ENCODE measurements around the gene PDE6H.

PDE6H gene

DNA sequence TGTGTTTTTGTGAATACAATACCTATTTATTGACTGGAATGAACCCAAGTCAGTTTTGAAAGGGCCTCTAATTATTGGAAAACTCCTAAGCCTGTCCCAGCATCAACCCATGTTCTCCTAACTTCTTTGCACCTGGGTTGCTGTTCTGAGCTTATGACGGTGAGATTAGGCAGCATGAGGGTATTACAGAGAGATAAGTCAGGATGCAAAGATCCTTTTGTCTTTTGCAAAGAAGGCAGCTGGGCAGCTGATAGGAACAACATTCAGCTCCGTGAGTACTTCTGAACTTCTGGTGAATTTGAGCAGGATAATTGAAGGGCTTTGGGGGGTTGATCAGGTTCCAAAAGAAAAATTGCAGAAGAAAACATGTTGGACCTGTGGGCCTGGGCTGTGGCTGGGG lies at the start of gene PDE6H:
TSS of gene PDE6H (plus strand) at position 227 of the 400 bp plus-strand sequence. CDS start 4,971 bp downstream, outside the sequence.
- DNase-seq: no peak

DNA sequence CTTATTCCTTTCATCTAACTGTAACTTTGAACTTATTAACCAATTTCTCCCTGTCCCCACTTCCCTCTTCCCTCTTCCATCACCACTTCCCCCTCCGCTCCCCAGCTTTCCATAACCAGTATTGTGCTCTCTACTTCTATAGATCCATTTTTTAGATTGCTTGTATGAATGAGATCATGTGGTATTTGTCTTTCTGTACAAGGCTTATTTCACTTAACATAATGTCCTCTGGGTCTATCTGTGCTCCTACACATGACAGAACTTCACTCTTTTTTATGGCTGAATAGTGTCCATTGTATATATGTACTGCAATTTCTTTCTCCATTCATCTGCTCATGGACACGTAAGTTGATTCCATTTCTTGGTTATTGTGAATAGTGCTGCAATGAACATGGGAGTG lies 48.9 kb upstream of the PDE6H start:
- DNase-seq: no peak

DNA sequence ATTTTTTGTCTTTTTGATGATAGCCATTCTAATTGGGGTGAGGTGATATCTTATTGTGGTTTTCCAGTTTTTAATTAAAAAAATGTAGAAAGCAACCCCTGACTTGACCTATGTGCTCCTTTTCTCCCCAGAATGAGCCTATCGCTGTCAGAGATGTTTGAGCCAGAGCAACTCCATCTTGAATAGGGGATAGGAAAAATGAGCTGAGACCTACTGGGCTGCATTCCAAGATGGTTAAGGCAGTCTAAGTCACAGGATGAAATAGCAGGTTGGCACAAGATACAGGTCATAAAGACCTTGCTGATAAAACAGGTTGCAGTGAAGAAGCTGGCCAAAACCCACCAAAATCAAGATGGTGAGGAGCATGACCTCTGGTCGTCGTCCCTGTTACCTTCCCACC lies 48.3 kb upstream of the PDE6H start:
- no peak for DNase-seq

DNA sequence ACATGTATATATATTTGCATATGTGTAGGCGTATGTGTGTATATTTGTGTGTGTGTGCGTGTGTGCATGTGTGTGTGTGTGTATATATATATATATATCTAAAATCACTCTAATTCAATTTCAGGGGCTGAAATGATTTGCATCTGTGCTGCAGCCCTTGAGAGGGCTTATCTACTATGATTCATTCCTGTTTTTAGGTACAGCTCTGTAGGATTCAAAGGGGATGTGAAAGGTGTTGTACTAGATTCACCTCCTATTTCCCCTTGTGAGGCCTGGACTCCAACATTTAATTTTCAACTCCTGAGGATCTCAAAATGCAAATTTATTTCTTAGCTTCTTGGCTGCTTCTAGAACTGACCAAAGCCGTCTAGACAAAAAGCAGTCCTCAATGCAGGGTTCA lies 45.6 kb upstream of the PDE6H start:
- DNase-seq: no peak

DNA sequence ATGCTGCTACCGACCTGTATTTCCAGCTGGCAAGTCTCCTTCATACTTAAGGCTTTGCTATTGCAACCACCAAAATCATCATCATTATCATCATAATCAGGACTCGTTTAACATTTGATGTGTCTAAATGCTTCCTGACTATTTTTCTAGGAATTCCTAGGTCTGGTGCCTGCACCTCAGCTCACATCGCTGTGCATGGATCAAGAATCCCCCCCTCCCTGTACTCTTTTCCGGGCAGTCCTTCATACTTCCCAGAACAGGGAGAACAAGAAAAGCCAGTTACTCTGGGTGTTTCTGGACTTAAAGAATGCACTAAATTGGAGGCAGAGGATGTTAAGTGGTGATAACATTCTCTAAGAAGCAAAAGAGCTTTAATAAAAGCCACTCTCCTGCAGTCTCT lies 43.9 kb upstream of the PDE6H start:
- no peak for DNase-seq

DNA sequence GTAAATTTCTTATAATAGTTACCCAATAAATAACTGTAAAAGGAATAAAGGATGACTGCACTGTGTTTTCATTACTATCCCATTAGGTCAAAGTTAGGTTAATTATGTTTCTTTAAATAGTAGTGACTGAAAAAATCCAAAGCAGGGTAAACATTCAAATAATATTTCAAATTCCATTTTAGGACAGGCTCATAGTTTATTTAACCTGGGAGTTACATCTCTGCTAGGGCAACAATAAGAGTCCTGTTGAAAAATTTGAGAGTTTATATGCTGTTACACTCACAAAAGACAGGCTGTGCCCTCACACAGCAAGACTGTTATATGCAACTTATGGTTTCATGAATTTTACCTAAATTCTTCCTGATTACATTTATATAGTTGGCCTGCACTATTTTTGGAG lies 42.5 kb upstream of the PDE6H start:
- DNase-seq: no peak

DNA sequence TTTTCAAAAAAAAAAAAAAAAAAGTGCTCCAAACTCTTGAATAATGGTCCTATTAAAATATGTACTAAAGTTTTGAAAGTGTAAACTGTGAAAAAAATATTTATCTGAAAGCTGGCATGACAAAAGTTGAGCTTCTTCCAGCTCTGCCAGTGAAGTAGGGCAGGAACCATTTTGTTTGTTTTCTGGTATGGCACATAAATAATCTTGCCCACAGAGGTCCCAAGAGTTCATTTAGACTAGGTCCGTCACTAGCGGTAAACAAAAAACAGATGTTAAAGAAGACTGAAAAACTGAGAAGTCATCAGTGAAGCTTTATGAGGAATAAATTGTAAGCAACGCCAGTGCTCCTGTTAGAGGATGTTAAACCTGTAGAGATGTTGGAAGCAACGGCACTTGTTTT lies 41.5 kb upstream of the PDE6H start:
- no peak for DNase-seq

DNA sequence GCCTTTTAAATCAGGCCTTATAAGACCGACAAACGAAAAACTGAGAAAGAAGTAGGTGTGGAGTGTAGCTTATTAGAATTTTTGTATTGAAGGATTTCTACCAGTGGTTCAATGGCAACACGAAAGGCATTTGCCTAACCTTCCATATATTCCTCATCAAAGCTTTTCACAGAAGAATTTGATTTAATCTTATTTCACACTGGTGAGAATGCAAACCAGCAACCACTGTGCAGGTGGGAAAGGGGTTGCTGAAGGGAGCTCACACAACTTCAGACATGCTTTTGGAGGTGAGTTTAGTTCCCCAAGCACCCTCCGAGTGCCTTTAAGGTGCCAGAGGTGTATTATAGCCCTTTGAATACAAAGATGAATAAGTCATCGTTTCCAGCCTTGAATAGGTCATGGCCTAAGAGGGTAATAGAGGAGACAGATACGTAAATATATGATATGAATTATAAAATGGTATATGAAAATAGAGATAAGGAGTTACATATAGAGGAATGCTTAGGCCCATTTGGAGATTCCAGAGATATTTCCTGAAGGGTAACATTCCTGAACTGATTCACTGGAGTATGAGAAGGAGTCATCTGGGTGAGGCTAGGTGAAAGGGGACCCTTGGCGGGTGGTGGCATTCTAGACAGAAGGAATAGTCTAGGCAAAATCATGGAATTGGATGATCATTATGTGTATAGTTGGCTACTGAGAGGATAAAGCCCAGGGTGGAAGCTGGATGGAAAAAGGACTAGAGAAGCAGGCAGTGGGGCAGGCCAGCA lies 40.9 kb upstream of the PDE6H start:
- DNase-seq: no peak

DNA sequence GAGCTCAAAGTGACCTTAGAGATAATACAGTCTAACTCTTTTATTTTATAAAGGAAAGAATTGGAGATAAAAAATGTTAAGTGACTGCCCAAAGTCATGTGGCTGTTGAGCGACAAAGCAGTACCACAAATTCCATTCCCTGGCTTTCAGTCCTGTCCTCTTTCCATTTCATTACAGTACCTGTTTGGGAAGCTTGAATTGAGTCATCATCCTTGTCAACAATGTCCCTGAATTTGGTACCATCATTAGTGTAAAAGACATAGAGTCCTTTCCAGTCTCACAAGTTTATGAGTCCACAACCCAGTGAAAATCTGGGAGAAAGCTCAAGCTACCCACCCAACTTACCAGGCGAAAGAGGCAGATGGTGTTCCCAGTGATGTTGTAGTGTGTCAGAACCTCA lies 38.3 kb upstream of the PDE6H start:
- no peak for DNase-seq

DNA sequence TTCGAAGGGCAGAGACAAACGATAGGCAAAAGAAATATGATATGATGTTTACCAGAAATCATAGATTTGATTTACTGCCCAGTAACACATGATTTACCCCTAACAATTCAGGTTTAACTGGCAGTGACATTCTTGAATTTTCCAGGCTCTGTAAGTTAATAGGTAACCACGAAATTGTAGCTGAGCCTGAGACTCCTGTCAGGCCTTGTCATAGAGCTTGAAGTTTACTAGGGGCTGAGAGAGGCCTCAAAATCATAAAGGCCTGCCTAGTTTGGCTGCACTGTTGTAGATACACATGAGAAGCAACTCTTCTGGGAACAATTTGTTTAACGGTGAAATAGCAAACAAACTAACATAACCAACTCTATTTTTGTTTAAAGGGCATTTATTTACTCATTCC lies 37.8 kb upstream of the PDE6H start:
- DNase-seq: no peak

DNA sequence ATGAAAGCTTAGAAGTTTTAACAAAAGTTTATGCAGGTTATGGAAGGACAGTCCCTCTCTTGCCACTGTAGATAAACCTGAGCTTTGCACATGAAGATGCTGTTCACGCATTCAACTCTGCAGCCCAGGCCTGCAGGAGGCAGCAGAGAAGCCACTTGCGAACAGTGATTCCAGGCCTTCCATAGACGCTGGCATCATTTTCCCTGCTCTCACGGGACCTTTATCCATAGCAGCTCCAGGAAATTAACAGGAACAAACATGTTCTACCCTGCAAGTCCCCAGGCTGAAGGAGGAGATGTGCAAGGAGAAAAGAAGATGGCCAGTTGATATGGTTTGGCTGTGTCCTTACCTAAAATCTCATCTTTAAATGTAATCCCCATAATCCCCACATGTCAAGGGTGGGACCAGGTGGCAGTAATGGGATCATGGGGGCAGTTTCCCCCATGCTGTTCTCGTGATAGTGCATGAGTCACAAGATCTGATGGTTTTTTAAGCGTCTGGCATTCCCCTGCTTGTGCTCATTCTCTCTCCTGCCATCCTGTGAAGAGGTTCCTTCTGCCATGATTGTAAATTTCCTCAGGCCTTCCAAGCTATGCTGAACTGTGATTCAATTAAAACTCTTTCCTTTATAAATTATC lies 36.5 kb upstream of the PDE6H start:
- no peak for DNase-seq

DNA sequence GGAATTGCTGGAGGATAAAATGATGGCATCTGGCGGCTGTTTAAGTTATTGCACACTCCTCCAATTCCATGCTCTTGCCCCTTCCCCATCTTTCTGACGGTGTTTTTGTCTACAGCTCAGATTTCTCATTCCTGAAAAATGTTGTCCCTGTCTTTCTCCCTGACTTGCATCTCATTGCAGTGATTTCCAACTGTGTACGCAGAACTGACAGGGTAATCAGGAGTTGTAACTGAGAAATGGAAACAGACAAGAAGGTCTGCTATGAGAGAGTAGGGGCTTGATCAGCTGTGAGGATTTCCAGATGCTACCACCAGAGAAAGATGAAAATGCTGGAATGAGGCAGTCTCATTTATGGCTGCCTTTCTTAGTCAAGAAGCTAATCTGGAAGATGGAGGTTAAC lies 35.8 kb upstream of the PDE6H start:
- no peak for DNase-seq

DNA sequence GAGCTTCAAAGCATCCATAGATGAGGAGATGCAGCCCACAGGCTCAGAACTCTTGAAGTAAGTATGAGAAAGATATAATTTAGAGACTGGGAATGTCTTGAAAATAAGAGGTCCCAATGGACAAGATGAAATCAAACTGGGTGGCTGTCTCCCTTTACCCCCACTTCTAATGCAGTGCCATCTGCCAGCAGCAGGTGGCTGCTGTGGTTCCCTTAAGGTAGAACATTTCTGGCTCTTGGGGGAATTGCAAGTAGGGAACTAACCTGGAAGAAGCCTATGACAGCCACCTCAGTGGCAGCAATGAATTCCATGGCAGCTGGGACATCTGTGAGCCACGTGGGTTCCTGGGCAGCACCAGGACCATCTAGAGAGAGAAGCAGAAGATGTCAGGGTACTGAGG lies 35.2 kb upstream of the PDE6H start:
- no peak for DNase-seq

DNA sequence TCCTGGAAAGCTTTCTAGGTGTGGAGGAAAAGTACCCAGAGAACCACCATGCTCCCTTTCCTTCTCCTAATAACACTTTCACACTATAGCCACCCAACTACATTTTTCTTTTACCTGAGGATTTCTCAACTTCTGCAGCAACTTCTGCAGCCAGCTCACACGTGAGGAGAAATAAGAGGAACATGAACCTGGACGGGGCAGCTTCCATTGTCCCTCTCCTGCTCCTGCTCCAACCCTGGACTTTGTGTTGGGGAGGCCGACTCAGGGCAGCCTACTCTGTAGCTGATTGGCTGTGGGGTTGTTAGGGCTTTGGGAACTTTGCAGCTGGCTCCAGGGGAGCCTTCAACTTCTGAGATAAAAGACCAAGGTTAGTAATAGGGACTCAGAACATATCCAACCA lies 34.5 kb upstream of the PDE6H start, which contains the start of gene ERP27:
TSS of gene ERP27 (minus strand) at position 237 of the 400 bp plus-strand sequence. CDS start at position 208, 29 bp downstream.
- no peak for DNase-seq

DNA sequence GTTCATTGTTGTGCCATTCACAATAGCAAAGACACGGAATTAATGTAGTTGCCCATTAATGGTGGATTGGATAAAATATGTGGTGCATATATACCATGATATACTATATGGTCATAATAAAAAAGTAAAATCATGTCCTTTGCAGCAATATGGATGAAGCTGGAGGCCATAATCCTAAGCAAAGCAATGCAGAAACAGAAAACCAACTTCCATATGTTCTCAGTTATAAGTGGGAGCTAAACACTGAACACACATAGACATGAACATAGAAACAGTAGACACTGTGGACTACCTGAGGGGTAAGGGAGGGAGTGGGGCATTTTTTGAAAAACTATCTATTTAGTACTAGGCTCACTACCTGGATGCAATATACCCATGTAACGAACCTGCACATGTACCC lies 31.5 kb upstream of the PDE6H start:
- no peak for DNase-seq

DNA sequence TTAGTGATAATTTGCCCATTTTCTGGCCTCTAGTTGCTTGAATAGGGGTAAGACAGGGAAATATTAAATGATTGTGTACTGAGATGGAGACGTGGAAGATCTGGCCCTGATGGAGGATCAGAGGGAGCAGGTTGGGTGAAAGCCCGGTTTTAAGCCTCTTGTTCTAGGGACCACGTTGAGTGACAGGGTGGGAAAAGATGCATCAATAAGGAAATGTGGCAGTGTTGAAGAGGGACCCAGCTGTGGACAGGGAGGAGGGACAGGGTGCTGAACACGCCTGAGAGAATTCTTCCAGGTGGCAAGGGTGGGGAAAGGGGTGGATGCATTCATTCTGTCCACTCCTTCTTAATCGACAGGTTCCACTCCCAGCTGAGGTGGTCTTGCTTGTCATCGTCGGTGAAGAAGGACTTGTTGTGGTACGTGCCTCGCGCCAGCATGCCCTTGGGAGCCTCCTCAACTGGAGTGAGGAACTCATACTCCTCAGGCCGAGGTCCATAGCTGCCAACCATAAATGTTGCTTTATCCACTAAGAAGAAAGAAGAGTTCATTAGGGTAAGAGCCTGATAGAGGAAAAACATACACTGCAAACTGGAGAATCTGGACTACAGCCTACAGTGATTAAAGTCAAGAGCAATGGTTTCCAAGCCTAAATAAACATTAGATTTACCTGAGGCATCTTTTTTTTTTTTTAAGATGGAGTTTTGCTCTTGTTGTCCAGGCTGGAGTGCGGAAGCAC lies 30.5 kb upstream of the PDE6H start:
- DNase-seq: no peak

DNA sequence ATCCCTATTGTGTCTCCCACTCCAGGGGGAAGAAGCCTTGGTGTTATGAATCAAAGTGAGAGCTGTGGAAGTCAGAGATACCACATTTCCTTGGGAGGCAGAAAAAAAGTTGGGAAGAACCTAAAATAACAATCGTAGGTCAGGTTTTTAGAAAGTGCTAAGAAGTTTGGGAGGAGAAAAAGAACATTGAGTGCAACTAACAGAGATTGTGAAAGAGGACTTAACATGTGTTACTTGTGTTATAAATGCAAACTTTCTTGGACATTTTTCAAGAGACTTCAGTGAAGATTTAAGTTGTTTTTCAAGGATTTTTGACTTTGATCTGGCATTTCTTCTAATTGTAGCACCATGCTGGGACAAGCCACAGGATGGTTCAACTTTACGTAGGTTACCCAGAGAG lies 26.7 kb upstream of the PDE6H start:
- DNase-seq: no peak

DNA sequence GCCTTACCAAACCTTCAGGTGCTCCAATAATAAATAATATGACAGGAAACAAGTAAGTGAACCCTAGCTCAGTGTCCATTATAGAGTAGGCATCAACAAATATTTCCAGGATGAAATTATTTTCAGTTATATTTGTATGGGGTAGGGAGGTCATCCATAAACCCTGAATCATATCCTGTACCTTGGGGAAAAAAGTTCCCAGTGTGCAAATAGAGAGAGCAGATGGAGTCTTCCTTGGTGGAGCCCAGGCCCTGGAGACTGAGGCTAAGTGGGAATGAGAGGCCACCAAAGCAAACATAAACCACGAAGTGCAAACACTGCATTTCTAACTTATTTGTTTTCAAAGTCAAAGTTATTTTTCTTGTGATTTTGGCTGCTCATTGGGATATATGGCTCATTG lies 26.0 kb upstream of the PDE6H start:
- no peak for DNase-seq

DNA sequence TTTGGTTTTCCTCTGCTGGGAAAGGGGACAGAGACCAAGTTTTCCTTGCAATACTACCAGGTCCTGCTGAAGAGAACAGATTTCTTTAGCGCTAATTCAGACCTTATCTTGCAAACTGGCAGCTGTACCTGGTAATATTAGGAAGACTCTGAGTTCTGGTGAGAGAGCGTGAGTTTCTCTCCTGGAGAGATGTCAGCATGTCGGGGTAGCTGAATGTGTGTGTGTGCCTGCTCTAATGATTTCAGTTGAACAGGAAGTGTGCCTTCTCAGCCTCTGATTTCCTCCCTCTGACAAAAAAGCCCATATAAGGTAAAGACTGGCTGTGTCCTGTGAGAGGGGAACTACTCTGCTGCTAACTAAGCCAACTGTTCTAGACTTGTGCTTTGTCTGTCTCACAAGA lies 24.2 kb upstream of the PDE6H start:
- DNase-seq: peak; percentile 81

DNA sequence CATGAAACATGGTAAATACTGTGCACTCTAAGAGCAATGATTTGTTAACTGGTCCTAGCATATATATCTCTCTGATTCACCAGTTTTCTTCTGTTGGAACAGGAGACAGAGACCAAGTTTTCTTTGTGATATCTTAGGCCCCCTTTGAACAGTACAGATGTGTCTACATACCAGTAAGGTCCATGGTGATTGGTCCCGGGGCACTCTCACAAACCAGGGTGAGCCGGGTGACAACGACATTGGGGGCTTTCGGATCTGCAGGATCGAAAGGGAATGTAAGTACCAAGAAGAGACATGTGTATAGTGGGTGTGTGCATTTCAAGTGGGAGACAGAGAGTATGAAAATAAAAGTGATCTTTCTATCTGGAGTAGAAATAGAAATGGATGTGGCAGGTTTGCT lies 23.2 kb upstream of the PDE6H start:
- DNase-seq: no peak

DNA sequence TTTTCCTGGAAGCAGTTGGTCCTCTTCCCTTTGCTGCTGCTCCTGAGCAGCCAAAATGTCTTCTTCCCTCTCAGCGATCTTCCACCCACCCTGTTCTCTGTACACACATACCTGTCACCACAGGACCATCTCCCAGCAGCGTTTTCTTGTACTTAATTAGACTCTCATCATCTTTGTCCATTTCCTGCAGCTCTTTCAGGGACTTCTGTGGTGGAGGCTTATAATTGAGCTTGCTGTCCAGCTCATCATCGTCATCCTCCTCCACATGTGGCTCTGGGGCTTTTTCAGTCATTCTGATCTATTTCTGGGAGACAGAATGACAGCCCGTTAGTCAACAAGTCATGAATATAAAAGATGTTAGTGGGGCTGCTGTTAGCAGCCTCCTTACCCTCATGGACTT lies 22.4 kb upstream of the PDE6H start:
- no peak for DNase-seq

DNA sequence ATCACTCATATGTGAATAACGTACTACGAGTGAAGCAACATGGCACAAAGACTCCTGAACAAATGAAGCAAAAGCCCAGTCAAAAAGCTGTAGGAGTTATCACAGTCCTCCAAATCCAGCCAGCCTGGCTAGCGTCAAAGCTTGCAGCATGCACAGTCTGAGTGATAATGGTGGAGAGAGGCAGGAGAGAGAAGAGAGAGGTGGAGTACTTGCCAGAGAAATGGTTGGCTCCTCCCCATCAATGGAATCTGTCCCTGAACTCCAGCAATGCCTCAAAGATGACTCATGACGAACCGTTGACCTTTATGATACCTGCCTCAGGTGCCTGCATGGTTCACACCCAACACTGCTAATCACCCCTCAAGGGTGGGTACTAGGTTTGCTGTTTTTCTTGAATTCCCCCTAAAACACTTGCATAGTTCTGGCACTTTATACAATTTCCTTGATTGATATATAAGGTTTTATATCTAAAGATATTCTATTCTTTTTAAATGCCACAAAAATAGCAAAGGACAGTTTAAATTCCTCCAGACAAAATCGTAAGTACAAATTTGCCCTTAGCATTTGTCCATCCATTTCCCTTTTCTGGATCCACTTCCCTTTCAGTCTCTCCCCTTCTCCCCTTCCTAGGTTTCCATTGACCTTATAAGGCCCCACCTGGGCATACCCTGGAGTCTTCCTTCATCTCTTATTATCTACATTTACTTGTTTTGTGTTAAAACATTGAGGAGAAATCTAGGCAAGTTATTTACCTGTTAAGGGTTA lies 21.7 kb upstream of the PDE6H start:
- DNase-seq: no peak

DNA sequence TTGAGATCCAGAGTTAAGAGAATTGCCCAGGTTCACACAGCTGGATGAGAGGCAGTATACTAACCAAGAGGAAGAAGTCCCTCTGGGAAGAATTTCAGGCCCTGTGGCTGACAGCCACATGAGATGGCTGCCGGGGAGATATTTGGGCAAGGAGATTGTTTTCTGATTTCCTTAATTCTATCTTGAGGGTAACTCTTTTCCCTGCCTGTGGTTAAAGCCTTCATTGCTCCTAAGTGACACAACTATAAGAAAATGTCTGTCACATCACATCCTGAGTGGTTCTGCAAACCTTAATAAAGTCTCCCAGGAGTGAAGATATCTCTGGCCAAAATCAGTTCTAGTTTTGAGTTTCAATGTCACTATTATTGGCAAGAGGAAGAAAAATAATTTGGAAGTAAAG lies 21.0 kb upstream of the PDE6H start:
- DNase-seq: no peak

All from CD4-positive, alpha-beta T cell treated with Interleukin-15 for 1 hour (primary cell).